Ovary (tissue), 3 donors: Measurements from ENCODE around the gene B4GALNT1.

Source experiments
- CTCF ChIP-seq, 3 donors: fragments of 450-650 bp in 2 of 3; fragments of 200-600 bp in 1 of 3; IDR thresholded peaks; one replicate each; pipeline versions ENCODE4 v1.5.1 to v1.8.0; 2016 to 2022; ENCODE audit warnings: antibody characterized with exemption in 3 of 3, mild to moderate bottlenecking in 1 of 3
- POLR2A ChIP-seq: fragments of 450-650 bp; IDR thresholded peaks from one replicate; pipeline ENCODE4 v1.6.1; 2017; ENCODE audit warnings: antibody characterized with exemption, mild to moderate bottlenecking, moderate library complexity
- donor health status: DM: no; HTN: no; CAD: no.

DNA sequence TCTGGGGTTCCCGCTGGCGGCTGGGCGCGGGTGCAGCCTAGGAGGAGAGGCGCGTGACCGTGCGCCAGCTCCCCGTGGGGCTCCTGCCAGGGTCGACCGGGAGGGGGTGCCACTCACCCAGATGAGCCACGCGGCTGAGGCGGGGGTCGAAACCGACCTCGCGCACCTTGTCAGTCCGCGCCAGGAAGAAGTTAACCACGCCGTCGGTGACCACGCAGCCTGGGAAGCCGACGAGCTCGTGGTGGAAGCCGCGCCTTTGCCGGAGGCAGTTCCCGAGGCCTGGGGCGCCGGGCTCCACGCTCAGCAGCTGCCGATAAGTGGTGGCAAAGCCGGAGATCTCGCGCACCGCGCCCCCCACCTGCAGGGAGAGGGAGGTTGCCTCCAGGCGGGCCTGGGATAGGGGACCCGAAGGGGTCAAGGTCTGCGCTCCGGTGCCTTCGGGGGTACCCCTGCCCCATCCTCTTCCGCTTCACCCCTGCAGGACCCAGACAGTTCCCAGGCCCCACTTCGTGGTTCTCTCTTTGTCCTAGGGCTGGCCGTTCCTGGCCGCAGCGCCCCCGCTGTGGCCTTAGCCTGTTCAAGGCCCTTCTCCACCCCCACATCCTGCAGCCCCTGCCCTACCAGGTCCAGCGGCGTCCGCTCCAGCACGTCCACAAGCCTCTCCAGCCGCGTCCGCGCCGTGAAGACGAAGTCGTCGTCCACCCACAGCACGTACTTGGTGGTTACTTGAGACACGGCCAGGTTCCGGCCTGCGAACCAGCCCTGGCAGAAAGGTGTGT is 5.3 kb downstream of the B4GALNT1 start:
- TF ChIP-seq CTCF (IDR thresholded peaks at IDR 0.05) (no peak), POLR2A (no peak)
